Epithelial cell of proximal tubule (primary cell): ENCODE results near the gene PRTFDC1. TPM values are rescaled to one million over a fixed set of nuclear protein-coding genes. Genes with fewer than 3 reads are reported as not detected.

Experiments used
- DNase-seq: peaks from one replicate; pipeline ENCODE4 v3.0.0-alpha.2; 2011; ENCODE audit warnings: low read depth
- H3K4me3 ChIP-seq: 2 replicates; pipeline ENCODE4 v1.5.1; 2011; ENCODE audit warnings: low read depth, mild to moderate bottlenecking, low read length
- total RNA-seq: library from RNA; depleted of rRNA; stranded (reverse); fragments of >200 nt; gene quantifications from 2 replicates; pipeline ENCODE4 v1.2.3, GENCODE V29; 2015
- TF ChIP-seq, protein P1 (sequence below): conservative IDR thresholded peaks from 2 replicates; pipeline ENCODE4 v1.5.1; 2012; ENCODE audit warnings: low read depth, mild to moderate bottlenecking, low read length

Gene PRTFDC1
- total RNA-seq, 1 donor from 2014 or later = 25.7 TPM

DNA sequence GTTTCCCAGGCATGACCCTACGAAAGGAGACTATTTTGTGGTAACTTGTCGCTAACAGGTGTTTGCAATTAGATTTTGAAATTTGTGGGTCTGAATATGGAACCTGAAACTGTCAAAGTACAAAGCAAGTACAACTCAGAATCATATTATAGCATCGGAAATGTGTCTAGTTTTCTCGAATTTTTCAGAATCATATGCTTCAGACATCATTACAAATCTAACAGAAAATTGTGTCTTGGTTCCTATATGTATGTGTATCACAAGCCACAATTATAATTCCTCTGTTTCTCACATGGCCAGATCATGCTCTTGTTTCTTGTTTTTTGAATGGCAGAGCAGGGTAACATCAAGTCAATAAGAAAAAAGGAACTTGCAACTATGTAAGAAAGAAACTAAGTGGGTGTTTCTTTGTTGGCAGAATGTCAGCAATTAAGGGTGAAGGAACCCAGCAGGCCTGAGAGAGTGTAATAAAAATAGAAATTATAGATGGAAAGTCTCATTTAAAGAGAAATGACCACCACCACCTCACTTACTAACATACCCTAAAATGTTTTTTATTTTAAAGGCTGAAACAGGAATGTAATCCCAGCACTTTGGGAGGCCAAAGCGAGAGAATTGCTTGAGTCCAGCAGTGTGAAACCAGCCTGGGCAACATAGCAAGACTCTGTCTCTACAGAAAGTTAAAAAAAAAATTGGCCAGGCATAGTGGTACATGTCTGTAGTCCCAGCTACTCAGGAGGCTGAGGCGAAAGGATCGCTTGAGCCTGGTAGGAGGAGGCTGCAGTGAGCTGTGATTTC is 51.3 kb downstream of the PRTFDC1 start:
- DNase-seq = no peak
- TF ChIP-seq, protein P1, sequence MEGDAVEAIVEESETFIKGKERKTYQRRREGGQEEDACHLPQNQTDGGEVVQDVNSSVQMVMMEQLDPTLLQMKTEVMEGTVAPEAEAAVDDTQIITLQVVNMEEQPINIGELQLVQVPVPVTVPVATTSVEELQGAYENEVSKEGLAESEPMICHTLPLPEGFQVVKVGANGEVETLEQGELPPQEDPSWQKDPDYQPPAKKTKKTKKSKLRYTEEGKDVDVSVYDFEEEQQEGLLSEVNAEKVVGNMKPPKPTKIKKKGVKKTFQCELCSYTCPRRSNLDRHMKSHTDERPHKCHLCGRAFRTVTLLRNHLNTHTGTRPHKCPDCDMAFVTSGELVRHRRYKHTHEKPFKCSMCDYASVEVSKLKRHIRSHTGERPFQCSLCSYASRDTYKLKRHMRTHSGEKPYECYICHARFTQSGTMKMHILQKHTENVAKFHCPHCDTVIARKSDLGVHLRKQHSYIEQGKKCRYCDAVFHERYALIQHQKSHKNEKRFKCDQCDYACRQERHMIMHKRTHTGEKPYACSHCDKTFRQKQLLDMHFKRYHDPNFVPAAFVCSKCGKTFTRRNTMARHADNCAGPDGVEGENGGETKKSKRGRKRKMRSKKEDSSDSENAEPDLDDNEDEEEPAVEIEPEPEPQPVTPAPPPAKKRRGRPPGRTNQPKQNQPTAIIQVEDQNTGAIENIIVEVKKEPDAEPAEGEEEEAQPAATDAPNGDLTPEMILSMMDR = no peak
- H3K4me3 ChIP-seq = no peak overlapping the region

DNA sequence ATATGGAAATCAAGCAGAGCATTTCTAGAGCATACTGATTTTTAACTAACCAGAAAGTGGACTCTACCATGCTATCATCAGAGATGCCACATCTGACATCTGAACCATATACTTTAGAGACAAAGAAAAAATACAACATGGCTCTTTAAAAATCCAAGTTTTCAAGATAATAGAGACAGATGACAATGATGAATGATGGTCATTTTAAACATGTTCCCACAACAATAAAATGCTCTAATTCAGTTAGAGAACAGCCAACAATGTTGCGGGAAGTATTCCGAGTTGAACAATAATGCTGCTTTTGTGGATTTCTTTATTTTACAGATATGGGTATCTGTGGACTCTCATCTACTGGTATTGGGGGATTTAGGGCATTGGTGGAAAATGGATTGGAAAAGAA is 52.8 kb downstream of the PRTFDC1 start:
- H3K4me3 ChIP-seq = no peak overlapping the region
- no peak for DNase-seq
- TF ChIP-seq, protein P1 = no peak

DNA sequence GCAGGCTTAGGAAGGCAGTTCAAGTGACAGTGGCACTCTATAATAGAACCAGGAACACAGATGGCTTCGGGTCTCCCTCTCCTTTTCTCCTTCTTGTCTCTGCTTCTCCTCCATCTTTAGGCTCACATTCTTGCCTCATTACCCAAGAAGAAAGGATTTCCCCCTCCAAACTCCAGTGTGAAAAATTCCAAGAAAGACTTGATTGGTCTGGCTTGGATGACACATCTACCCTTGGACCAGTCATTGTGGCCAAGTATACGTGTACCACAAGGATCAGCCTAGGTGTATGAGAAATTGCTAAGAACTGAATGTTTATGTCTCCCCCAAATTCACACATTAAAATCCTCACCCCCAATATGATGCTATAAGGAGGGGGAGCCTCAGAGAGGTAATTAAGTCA is 53.9 kb downstream of the PRTFDC1 start:
- no peak overlapping the region for H3K4me3 ChIP-seq
- no peak for DNase-seq

DNA sequence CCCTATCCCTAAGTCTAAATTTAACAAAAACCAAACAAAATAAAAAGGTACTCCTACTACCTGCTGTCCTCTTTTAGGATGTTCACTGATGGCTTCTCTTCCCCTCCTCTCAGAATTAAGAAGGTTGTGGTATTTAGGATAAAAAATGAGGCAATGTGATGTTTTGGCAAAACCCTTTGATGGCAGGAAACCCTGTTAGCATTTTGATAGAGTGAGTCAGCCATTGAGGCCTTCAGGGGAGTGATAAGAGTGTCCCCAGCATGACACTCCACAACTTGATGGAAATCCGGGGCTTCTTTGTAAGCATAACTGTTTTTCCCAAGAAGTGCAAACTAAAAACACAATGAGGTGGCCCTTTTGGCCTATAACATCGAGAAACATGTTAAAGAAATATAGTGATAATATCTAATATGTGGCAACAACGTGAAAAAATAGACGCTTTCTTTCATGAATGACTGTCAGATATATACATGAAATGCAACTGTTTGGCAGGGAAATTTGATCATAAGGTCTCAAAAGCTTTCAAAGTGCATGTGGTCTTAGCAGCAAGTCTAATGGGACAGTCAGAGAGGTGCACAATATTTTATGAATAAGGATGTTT is 55.0 kb downstream of the PRTFDC1 start:
- H3K4me3 ChIP-seq = no peak overlapping the region
- TF ChIP-seq, protein P1 = no peak
- no peak for DNase-seq

More for the DNA sequence above, 53.9 kb downstream of the PRTFDC1 start:
- TF ChIP-seq, protein P1 = no peak

DNA sequence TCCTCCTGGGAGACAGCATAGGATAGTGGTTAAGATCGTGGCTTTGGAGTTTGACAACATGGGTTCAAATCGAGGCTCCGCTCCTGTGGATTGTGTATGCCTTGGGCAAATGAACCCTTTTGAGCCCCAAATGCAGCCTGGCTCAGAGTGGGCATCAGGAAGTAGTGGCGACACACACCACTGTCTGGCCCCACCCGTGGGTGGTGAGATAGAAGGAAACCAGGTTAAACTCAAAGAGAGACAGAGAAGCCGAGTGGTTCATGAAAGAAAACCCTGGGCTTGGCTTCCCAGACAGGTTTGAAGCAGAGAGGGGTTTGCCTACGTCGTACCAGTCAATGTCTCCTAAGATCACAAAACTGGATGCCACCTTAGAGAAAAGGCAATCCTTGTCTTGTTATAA is 57.7 kb downstream of the PRTFDC1 start:
- TF ChIP-seq, protein P1 = no peak
- DNase-seq = no peak

DNA sequence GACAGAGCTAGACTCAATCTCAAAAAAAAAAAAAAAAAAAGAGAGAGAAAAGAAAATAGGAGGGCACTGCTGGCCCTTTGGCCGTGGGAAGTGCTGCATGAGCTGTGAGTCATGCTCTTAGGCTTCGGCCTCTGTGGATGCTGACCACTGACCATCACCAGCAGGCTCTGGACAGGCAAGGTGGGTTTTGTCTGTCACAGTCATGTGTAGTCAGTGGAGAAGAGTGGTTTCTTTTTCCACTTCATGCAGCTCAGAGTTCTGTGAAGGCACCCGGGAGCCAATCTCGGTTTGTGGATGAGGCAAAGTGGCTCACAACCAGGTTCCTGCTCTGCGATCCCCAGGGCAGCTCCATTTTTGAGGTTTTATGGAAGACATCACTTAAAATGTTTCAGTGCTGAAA is 58.1 kb downstream of the PRTFDC1 start:
- H3K4me3 ChIP-seq = no peak overlapping the region
- TF ChIP-seq, protein P1 = no peak
- no peak for DNase-seq

More for the DNA sequence above, 57.7 kb downstream of the PRTFDC1 start:
- H3K4me3 ChIP-seq = no peak overlapping the region
